Measurements from ENCODE around the gene VPS13D.

Gene VPS13D

DNA sequence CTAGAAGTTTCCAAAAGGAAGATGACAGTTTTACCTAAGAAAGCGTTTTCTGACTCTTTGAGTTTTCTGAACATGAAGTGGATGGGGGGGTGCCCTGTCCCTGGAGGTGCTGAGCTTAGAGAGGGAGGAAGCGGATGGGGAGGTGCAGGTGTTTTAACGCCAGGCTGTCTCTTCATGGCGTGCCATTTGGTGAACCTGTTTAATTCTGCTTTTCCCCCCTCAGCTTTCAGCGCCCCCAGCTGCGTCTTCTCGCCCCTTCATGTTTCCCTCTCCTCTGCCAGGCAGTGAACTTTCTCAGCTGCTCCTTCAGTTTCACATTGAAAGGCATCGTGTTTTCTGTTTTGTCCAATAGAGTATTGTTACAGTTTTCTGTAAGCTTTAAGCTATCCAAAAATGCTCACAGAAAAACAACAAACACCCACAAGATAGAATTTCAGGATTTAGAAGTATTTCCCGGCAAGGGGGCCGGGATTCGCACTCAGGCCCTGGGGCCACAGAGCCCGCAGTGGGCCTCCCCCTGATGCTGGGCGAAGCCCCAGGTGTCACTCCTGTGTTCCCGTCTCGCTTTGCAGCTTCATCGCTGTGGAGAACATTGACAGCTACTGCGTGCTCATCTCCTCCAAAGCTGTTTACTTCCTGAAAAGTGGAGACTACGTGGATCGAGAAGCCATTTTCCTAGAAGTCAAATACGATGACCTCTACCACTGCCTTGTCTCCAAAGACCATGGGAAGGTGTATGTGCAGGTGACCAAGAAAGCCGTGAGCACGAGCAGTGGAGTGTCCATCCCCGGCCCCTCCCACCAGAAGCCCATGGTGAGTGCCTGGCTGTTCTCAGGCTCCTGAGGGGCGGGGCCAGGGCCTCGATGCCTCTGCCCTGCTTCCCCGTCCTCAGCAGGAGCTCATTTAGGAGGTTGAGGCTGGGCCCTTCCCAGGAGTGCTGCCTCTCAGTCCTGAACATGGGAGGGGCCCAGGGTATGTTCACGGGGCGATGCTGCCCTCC is 276.8 kb downstream of the VPS13D start:
- Histone ChIP-seq H3K9me3 (ENCODE audit: control insufficient read depth, insufficient read depth, low read length) (no peaks in the 10 kb centered on the region), H3K79me2 (ENCODE audit: control insufficient read depth, low read length) (no peaks in the 10 kb centered on the region)

DNA sequence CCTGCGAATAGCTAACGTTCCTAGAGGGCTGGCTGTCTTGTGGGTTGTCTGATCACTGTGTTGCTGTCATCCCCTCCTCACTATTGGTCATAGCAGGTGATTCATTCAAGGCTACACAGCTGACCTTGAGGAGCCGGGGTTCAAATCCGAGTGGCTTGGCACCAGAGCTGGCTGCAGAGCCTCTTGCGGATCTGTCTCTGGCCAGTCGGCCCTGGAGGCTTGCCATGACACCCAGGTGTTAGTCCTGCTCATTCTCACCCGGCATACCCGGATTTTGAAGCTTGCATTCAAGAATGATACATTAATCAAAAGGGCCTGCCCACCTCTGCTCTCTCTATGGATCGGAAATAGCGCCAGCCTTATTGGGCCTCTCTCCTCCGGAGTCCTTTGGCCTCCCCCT is 277.8 kb downstream of the VPS13D start:
- Histone ChIP-seq H3K36me3 (ENCODE audit: control insufficient read depth, low read length) (no peaks in the 10 kb centered on the region), H3K4me1 (ENCODE audit: control insufficient read depth, low read length) (no peaks in the 10 kb centered on the region), H3K27ac (ENCODE audit: low read depth, low read length) (no peak overlapping the region), H3F3A (ENCODE audit: control insufficient read depth, insufficient read depth) (no peaks in the 10 kb centered on the region), H3K27me3 (ENCODE audit: control insufficient read depth, low read length) (no peaks in the 10 kb centered on the region), H3K79me2 (ENCODE audit: control insufficient read depth, low read length) (no peaks in the 10 kb centered on the region), H3K9me3 (ENCODE audit: control insufficient read depth, insufficient read depth, low read length) (no peaks in the 10 kb centered on the region), H4K20me1 (ENCODE audit: control insufficient read depth, insufficient read depth, low read depth, low read length) (no peaks in the 10 kb centered on the region), H3K4me2 (ENCODE audit: low read length) (no peak overlapping the region), H3K9me2 (replicated peaks; ENCODE audit: control insufficient read depth, low read length) (no peaks in the 10 kb centered on the region), H3K4me3 (ENCODE audit: low read length) (no peak overlapping the region)
- no peak for TF ChIP-seq EZH2phosphoT487 (IDR thresholded peaks at IDR 0.05; ENCODE audit: borderline replicate concordance, low read length)
- TF ChIP-seq, protein P1, sequence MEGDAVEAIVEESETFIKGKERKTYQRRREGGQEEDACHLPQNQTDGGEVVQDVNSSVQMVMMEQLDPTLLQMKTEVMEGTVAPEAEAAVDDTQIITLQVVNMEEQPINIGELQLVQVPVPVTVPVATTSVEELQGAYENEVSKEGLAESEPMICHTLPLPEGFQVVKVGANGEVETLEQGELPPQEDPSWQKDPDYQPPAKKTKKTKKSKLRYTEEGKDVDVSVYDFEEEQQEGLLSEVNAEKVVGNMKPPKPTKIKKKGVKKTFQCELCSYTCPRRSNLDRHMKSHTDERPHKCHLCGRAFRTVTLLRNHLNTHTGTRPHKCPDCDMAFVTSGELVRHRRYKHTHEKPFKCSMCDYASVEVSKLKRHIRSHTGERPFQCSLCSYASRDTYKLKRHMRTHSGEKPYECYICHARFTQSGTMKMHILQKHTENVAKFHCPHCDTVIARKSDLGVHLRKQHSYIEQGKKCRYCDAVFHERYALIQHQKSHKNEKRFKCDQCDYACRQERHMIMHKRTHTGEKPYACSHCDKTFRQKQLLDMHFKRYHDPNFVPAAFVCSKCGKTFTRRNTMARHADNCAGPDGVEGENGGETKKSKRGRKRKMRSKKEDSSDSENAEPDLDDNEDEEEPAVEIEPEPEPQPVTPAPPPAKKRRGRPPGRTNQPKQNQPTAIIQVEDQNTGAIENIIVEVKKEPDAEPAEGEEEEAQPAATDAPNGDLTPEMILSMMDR (IDR thresholded peaks at IDR 0.05; ENCODE audit: low read depth, low read length, poor library complexity, severe bottlenecking): no peak

More for the DNA sequence above, 276.8 kb downstream of the VPS13D start:
- Histone ChIP-seq H3K36me3 (ENCODE audit: control insufficient read depth, low read length) (no peaks in the 10 kb centered on the region), H3K9me2 (replicated peaks; ENCODE audit: control insufficient read depth, low read length) (no peaks in the 10 kb centered on the region), H3F3A (ENCODE audit: control insufficient read depth, insufficient read depth) (no peaks in the 10 kb centered on the region), H3K4me1 (ENCODE audit: control insufficient read depth, low read length) (no peaks in the 10 kb centered on the region), H3K27ac (ENCODE audit: low read depth, low read length) (no peak overlapping the region), H3K27me3 (ENCODE audit: control insufficient read depth, low read length) (no peaks in the 10 kb centered on the region), H4K20me1 (ENCODE audit: control insufficient read depth, insufficient read depth, low read depth, low read length) (no peaks in the 10 kb centered on the region), H3K4me3 (ENCODE audit: low read length) (no peak overlapping the region), H3K4me2 (ENCODE audit: low read length) (no peak overlapping the region)
- TF ChIP-seq EZH2phosphoT487 (IDR thresholded peaks at IDR 0.05; ENCODE audit: borderline replicate concordance, low read length): no peak
- TF ChIP-seq, protein P1 (IDR thresholded peaks at IDR 0.05; ENCODE audit: low read depth, low read length, poor library complexity, severe bottlenecking): no peak

DNA sequence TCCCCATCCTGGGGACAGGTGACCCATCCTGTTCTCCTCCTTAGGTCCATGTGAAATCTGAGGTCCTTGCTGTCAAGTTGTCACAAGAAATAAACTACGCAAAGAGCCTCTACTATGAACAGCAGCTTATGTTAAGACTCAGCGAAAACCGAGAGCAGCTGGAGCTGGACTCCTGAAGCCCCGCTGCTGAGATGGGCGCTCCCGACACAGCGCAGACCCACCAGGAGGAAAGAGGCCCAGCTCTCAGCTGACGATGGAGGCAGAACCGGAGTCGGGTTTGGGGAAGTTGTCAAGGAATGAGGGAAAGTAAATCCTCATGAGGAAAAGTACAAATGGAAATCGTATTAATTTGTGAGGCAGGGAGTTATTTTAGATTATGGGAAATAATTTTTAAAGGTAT is 279.0 kb downstream of the VPS13D start:
- TF ChIP-seq EZH2phosphoT487 (IDR thresholded peaks at IDR 0.05; ENCODE audit: borderline replicate concordance, low read length): no peak
- TF ChIP-seq, protein P1 (IDR thresholded peaks at IDR 0.05; ENCODE audit: low read depth, low read length, poor library complexity, severe bottlenecking): no peak
- H3K4me2 ChIP-seq (ENCODE audit: low read length): no peak overlapping the region

More for the DNA sequence above, 279.0 kb downstream of the VPS13D start:
- Histone ChIP-seq H4K20me1 (ENCODE audit: control insufficient read depth, insufficient read depth, low read depth, low read length) (no peaks in the 10 kb centered on the region), H3K79me2 (ENCODE audit: control insufficient read depth, low read length) (no peaks in the 10 kb centered on the region), H3K4me1 (ENCODE audit: control insufficient read depth, low read length) (no peaks in the 10 kb centered on the region), H3K9me2 (replicated peaks; ENCODE audit: control insufficient read depth, low read length) (no peaks in the 10 kb centered on the region), H3K4me3 (ENCODE audit: low read length) (no peak overlapping the region), H3K9me3 (ENCODE audit: control insufficient read depth, insufficient read depth, low read length) (no peaks in the 10 kb centered on the region), H3K27ac (ENCODE audit: low read depth, low read length) (no peak overlapping the region), H3F3A (ENCODE audit: control insufficient read depth, insufficient read depth) (no peaks in the 10 kb centered on the region), H3K27me3 (ENCODE audit: control insufficient read depth, low read length) (no peaks in the 10 kb centered on the region), H3K36me3 (ENCODE audit: control insufficient read depth, low read length) (no peaks in the 10 kb centered on the region)

All from DOHH2 (cell line).